H1 (cell line): ENCODE data around the gene TRAF4. TPM values are rescaled to one million over a fixed set of nuclear protein-coding genes. Genes with fewer than 3 reads are reported as not detected.

Experiments used
- CTCF ChIA-PET: fragments of 300-600 bp; sonication (Branson Sonifier 250); formaldehyde crosslinking; loops from one replicate; lab custom pipeline; 2021; ENCODE audit not compliant: partially characterized antibody; lab: Charles Lee
- POLR2A ChIA-PET: fragments of 300-600 bp; sonication (Branson Sonifier 250); formaldehyde crosslinking; loops from one replicate; lab custom pipeline; 2021; ENCODE audit warnings: inconsistent platforms; ENCODE audit not compliant: partially characterized antibody; lab: Charles Lee
- DNase-seq, 2 experiments: peaks; one replicate each; pipeline versions ENCODE4 v3.0.0 to v3.0.0-alpha.2; 2010 to 2022; ENCODE audit warnings: low spot score in 2 of 2, low read depth in 1 of 2, mixed read lengths in 1 of 2
- FAIRE-seq: peaks from 2 replicates; lab custom pipeline; 2011; peaks lifted over from hg19 to GRCh38; lab: Jason Lieb, UNC
- H2AFZ ChIP-seq: 2 replicates; pipeline ENCODE4 v1.8.1; 2012; ENCODE audit warnings: low read length, inconsistent platforms
- H2AK5ac ChIP-seq: 2 replicates; pipeline ENCODE4 v1.6.1; 2013; ENCODE audit warnings: low read depth, low read length
- H2BK120ac ChIP-seq: replicated peaks from 2 replicates; pipeline ENCODE3; 2013; ENCODE audit warnings: low read depth, low read length, inconsistent platforms
- H2BK12ac ChIP-seq: 2 replicates; pipeline ENCODE4 v1.6.1; 2013; ENCODE audit warnings: low read depth, low read length
- H2BK15ac ChIP-seq: 2 replicates; pipeline ENCODE4 v1.6.1; 2013; ENCODE audit warnings: low read length
- H2BK20ac ChIP-seq: 2 replicates; pipeline ENCODE4 v1.6.1; 2013; ENCODE audit warnings: low read length
- H2BK5ac ChIP-seq: 2 replicates; pipeline ENCODE4 v1.6.1; 2013; ENCODE audit warnings: low read depth, low read length
- H3K14ac ChIP-seq: 2 replicates; pipeline ENCODE4 v1.6.1; 2013; ENCODE audit warnings: inconsistent platforms; ENCODE audit not compliant: insufficient read length
- H3K18ac ChIP-seq: 2 replicates; pipeline ENCODE4 v1.6.1; 2013; ENCODE audit warnings: low read length; ENCODE audit errors: extremely low read depth
- H3K23ac ChIP-seq: 2 replicates; pipeline ENCODE4 v1.6.1; 2013; ENCODE audit warnings: inconsistent platforms; ENCODE audit not compliant: insufficient read length
- H3K23me2 ChIP-seq: 2 replicates; pipeline ENCODE4 v1.6.1; 2013; ENCODE audit warnings: low read depth, low read length
- H3K27ac ChIP-seq: 2 replicates; pipeline ENCODE4 v1.6.1; 2011; ENCODE audit warnings: low read depth, low read length, inconsistent platforms
- H3K27me3 ChIP-seq, 4 experiments: replicated peaks in 1 of 4; 1 replicate in 1 of 4; 2 replicates in 3 of 4; pipeline versions ENCODE4 v1.6.1 to v1.8.1; 2011 to 2013; ENCODE audit warnings: low read length in 3 of 4, mild to moderate bottlenecking in 3 of 4, inconsistent platforms in 2 of 4, mixed read lengths in 2 of 4, moderate library complexity in 1 of 4; ENCODE audit not compliant: control insufficient read depth in 3 of 4, insufficient read depth in 3 of 4; ENCODE audit errors: extremely low read depth in 1 of 4
- H3K36me3 ChIP-seq, 4 experiments: 2 replicates each; pipeline versions ENCODE4 v1.6.1 to v1.8.1; 2011 to 2013; ENCODE audit warnings: mild to moderate bottlenecking in 4 of 4, low read length in 3 of 4, moderate library complexity in 2 of 4, control low read depth in 1 of 4, inconsistent platforms in 1 of 4; ENCODE audit not compliant: insufficient read depth in 4 of 4, control insufficient read depth in 2 of 4
- H3K4ac ChIP-seq: replicated peaks from 2 replicates; pipeline ENCODE3; 2013; ENCODE audit warnings: low read length, low read depth, mixed read lengths, inconsistent platforms; ENCODE audit not compliant: insufficient read length
- H3K4me1 ChIP-seq, 4 experiments: replicated peaks in 1 of 4; 1 replicate in 1 of 4; 2 replicates in 3 of 4; pipeline versions ENCODE4 v1.6.1 to v1.8.1; 2011 to 2013; ENCODE audit warnings: low read length in 3 of 4, inconsistent platforms in 2 of 4, mixed read lengths in 1 of 4; ENCODE audit not compliant: insufficient read depth in 4 of 4, control insufficient read depth in 3 of 4
- H3K4me2 ChIP-seq, 2 experiments: 2 replicates each; pipeline versions ENCODE4 v1.6.1 to v1.8.1; 2011 to 2013; ENCODE audit warnings: low read depth in 2 of 2, low read length in 2 of 2, control low read depth in 1 of 2, inconsistent platforms in 1 of 2, mild to moderate bottlenecking in 1 of 2; ENCODE audit not compliant: insufficient read depth in 1 of 2
- H3K4me3 ChIP-seq, 4 experiments: fragments of 200-600, 300-600 bp in 1 of 4; sonication (generic), shearing (Covaris generic), sonication (Bioruptor Twin) in 1 of 4; 2 replicates each; pipeline versions ENCODE4 v1.5.1 to v1.8.1; 2011 to 2016; ENCODE audit warnings: low read length in 4 of 4, low read depth in 3 of 4, control low read depth in 2 of 4, inconsistent platforms in 2 of 4, mild to moderate bottlenecking in 2 of 4, mixed read lengths in 1 of 4, moderate library complexity in 1 of 4; ENCODE audit not compliant: insufficient read depth in 2 of 4; ENCODE audit errors: extremely low read depth in 1 of 4
- H3K56ac ChIP-seq: replicated peaks from 2 replicates; pipeline ENCODE3; 2013; ENCODE audit warnings: low read depth, mild to moderate bottlenecking, mixed read lengths, low read length, inconsistent platforms; ENCODE audit not compliant: insufficient read length
- H3K79me1 ChIP-seq: 2 replicates; pipeline ENCODE4 v1.6.1; 2013; ENCODE audit warnings: low read depth, low read length, control low read depth
- H3K79me2 ChIP-seq, 2 experiments: 2 replicates each; pipeline versions ENCODE4 v1.6.1 to v1.8.1; 2012 to 2013; ENCODE audit warnings: low read length in 2 of 2, mild to moderate bottlenecking in 2 of 2, inconsistent platforms in 1 of 2; ENCODE audit not compliant: insufficient read depth in 2 of 2, control insufficient read depth in 1 of 2
- H3K9ac ChIP-seq, 4 experiments: replicated peaks in 1 of 4; 1 replicate in 1 of 4; 2 replicates in 3 of 4; pipeline versions ENCODE4 v1.6.1 to v1.8.1; 2011 to 2013; ENCODE audit warnings: low read depth in 3 of 4, low read length in 3 of 4, control low read depth in 2 of 4, mild to moderate bottlenecking in 2 of 4, moderate library complexity in 2 of 4, inconsistent platforms in 1 of 4; ENCODE audit errors: extremely low read depth in 1 of 4
- H3K9me3 ChIP-seq, 2 experiments: 2 replicates each; pipeline versions ENCODE4 v1.6.1 to v1.8.1; 2012 to 2013; ENCODE audit warnings: mild to moderate bottlenecking in 2 of 2, moderate library complexity in 2 of 2, control low read depth in 1 of 2, inconsistent platforms in 1 of 2, low read depth in 1 of 2, low read length in 1 of 2, mixed read lengths in 1 of 2; ENCODE audit not compliant: insufficient read depth in 2 of 2
- H4K20me1 ChIP-seq, 2 experiments: replicated peaks in 1 of 2; 2 replicates each; pipeline versions ENCODE3 to v1.8.1; 2011 to 2013; ENCODE audit warnings: inconsistent platforms in 2 of 2, low read length in 2 of 2, mild to moderate bottlenecking in 1 of 2; ENCODE audit not compliant: insufficient read depth in 2 of 2, control insufficient read depth in 1 of 2
- H4K5ac ChIP-seq: 2 replicates; pipeline ENCODE4 v1.6.1; 2013; ENCODE audit warnings: low read length, low read depth, mixed read lengths, inconsistent platforms; ENCODE audit not compliant: insufficient read length
- H4K8ac ChIP-seq: 2 replicates; pipeline ENCODE4 v1.8.0; 2013; ENCODE audit warnings: mild to moderate bottlenecking, moderate library complexity, low read length, inconsistent platforms; ENCODE audit not compliant: insufficient read depth; ENCODE audit errors: extremely low read depth
- H4K91ac ChIP-seq: replicated peaks from 2 replicates; pipeline ENCODE3; 2013; ENCODE audit warnings: low read length, mixed read lengths, inconsistent platforms; ENCODE audit not compliant: insufficient read length
- ASH2L ChIP-seq: fragments of 200-600, 300-600 bp; sonication (generic); IDR thresholded peaks from one replicate; pipeline ENCODE4 v1.7.1; 2017; ENCODE audit warnings: low read length
- JUN ChIP-seq: IDR thresholded peaks from 2 replicates; pipeline ENCODE4 v1.6.1; 2011; ENCODE audit warnings: low read depth, mild to moderate bottlenecking, improper control_type of control experiment, low read length
- MAFK ChIP-seq: IDR thresholded peaks from 2 replicates; pipeline ENCODE4 v1.6.1; 2012; ENCODE audit warnings: low read depth, mild to moderate bottlenecking, improper control_type of control experiment, low read length
- PHF8 ChIP-seq: fragments of 200-600 bp; sonication (generic); conservative IDR thresholded peaks from 2 replicates; pipeline ENCODE4 v1.7.1; 2012; ENCODE audit warnings: low read depth, mild to moderate bottlenecking, inconsistent platforms, low read length, moderate library complexity
- POLR2A ChIP-seq, 2 experiments: IDR thresholded peaks; 1 replicate in 1 of 2; 2 replicates in 1 of 2; pipeline ENCODE4 v1.6.1; 2011; ENCODE audit warnings: low read depth in 2 of 2, low read length in 2 of 2, mild to moderate bottlenecking in 2 of 2; ENCODE audit errors: control extremely low read depth in 1 of 2
- POLR2AphosphoS5 ChIP-seq: IDR thresholded peaks from 2 replicates; pipeline ENCODE4 v1.6.1; 2011; ENCODE audit warnings: low read depth, low read length
- SIN3A ChIP-seq, 2 experiments: IDR thresholded peaks in 1 of 2; conservative IDR thresholded peaks in 1 of 2; 2 replicates each; pipeline ENCODE4 v1.6.1; 2011 to 2012; ENCODE audit warnings: low read length in 2 of 2, improper control_type of control experiment in 1 of 2, low read depth in 1 of 2, mild to moderate bottlenecking in 1 of 2
- SP1 ChIP-seq: IDR thresholded peaks from 2 replicates; pipeline ENCODE4 v1.6.1; 2011; ENCODE audit warnings: low read depth, low read length
- SP2 ChIP-seq: IDR thresholded peaks from 2 replicates; pipeline ENCODE4 v1.6.1; 2012; ENCODE audit warnings: mild to moderate bottlenecking, low read length, inconsistent platforms
- TAF1 ChIP-seq: IDR thresholded peaks from 2 replicates; pipeline ENCODE4 v1.6.1; 2011; ENCODE audit warnings: mild to moderate bottlenecking, low read depth, low read length
- TBP ChIP-seq: IDR thresholded peaks from 2 replicates; pipeline ENCODE4 v1.6.1; 2011; ENCODE audit warnings: low read depth, low read length, improper control_type of control experiment
- TCF12 ChIP-seq: IDR thresholded peaks from 2 replicates; pipeline ENCODE4 v1.6.1; 2011; ENCODE audit warnings: low read depth, mild to moderate bottlenecking, low read length
- YY1 ChIP-seq: IDR thresholded peaks from 2 replicates; pipeline ENCODE4 v1.6.1; 2011; ENCODE audit warnings: low read depth, mild to moderate bottlenecking, low read length
- WGBS, 2 experiments: shearing (Covaris generic) in 1 of 2; methylation state at CpG; one replicate each; pipeline versions ENCODE4 v1.1.6 to v1.1.7; 2013 to 2015; ENCODE audit warnings: low lambda C conversion rate in 2 of 2, mixed read lengths in 2 of 2, inconsistent platforms in 1 of 2, low coverage in 1 of 2, missing lambda C conversion rate in 1 of 2; ENCODE audit not compliant: insufficient replicate concordance in 2 of 2, insufficient coverage in 1 of 2, insufficient read length in 1 of 2; ENCODE audit errors: extremely low coverage in 1 of 2, missing lambda C conversion rate in 1 of 2; 5-methylcytosine and 5-hydroxymethylcytosine counted together
- polyA plus RNA-seq, 7 experiments: library from polyadenylated mRNA; depleted of rRNA in 3 of 7; stranded (reverse) in 5 of 7; unstranded in 2 of 7; fragments of >200 nt in 5 of 7; fragments of 200-250 nt in 2 of 7; gene quantifications; 1 replicate in 5 of 7; 2 replicates in 1 of 7; 4 replicates in 1 of 7; pipeline versions ENCODE4 v1.2.1 to v1.2.3, GENCODE V29; 2011 to 2013; ENCODE audit warnings: missing spikeins in 2 of 7, mixed read lengths in 2 of 7
- total RNA-seq: library from RNA; stranded (reverse); fragmentation: NEBNext Ultra II Directional; extraction: Animal tissue kit (Norgen Biotek cat#: 25700); gene quantifications from 2 replicates; pipeline ENCODE4 v1.2.1, GENCODE V29; 2021

TRAF4 gene
- total and polyA plus RNA-seq, 2 of the 8 experiments (the other 6 are each of a cell fraction or from before 2014, with no cell fraction given): 167 to 170 TPM

- Histone ChIP-seq H3K79me2 (peaks cover 3 to 33% of the 10 kb centered on the region in 2 experiments; a peak in 3 of 4 replicates), H3K4ac (peak overlapping the region; percentile 98), H3K79me1 (peaks cover 16% of the 10 kb centered on the region), H3K4me3 (peak overlapping the region; percentile 37 to 81 (median 58)), H3K18ac (peak overlapping the region; percentile 91), H4K8ac (peak overlapping the region; percentile 81; the same call in 1 of the 2 replicates), H4K20me1 (peaks cover 0 to 11% of the 10 kb centered on the region in 2 experiments), H3K27ac (peak overlapping the region; percentile 70), H3K23ac (no peak overlapping the region), H2AFZ (no peak overlapping the region), H2BK20ac (peak overlapping the region; percentile 21; the same call in 1 of the 2 replicates), H2BK15ac (peak overlapping the region; percentile 99), H3K56ac (peak overlapping the region; percentile 89), H3K4me1 (peaks cover 4 to 15% (median 7%) of the 10 kb centered on the region in 4 experiments; a peak in 6 of 7 replicates), H3K9ac (peak overlapping the region in 3 of 4 experiments; percentile 79 to 85 (median 83); a peak in 6 of 7 replicates), H2BK5ac (peak overlapping the region; percentile 94), H4K91ac (peak overlapping the region; percentile 89), H3K27me3 (no peaks in the 10 kb centered on the region), H3K4me2 (peak overlapping the region; percentile 88 to 100), H3K14ac (no peak overlapping the region), H2BK120ac (peak overlapping the region; percentile 7), H3K9me3 (no peaks in the 10 kb centered on the region), H3K23me2 (peaks cover 16% of the 10 kb centered on the region), H2AK5ac (peak overlapping the region; percentile 54), H3K36me3 (peaks cover 8 to 20% (median 15%) of the 10 kb centered on the region in 4 experiments; a peak in 7 of 8 replicates), H4K5ac (peak overlapping the region; percentile 94), H2BK12ac (peak overlapping the region; percentile 96)
- FAIRE-seq: no peak
- peak in 1 of 2 experiments; percentile 85 for DNase-seq
- POLR2A ChIA-PET: interaction anchor here (0.7 to 10.5 kb wide), 15 partner anchors 10 to 253 kb away, joined by 3 to 258 read pairs (median 10); partner anchors contain the start of genes BLTP2, FLOT2, NEK8 and RPL23A
- CTCF ChIA-PET: interaction anchor here (0.6 to 2.8 kb wide), 4 partner anchors 8 to 54 kb away, joined by 3 to 12 read pairs (median 4); partner anchors contain the start of gene RPL23A
- WGBS, 2 experiments: 18% methylated on average over 20 of the region's 34 CpGs; no CpG with 5 or more reads in 1 of the 2 experiments
- 0 out of 4 replicates have a peak, but pooled peaks of 1 of the 2 experiments have one; percentile 5 for TF ChIP-seq SIN3A (conservative IDR thresholded peaks at IDR 0.05 in 1 of 2, IDR thresholded peaks at IDR 0.05 in 1 of 2; ENCODE audit: low read depth in 1 of 2, low read length in 2 of 2)
- peak; percentile 42; the same call in 1 of the 2 replicates for TF ChIP-seq POLR2AphosphoS5
- peak; percentile 39; the same call in 1 of the 2 replicates for TF ChIP-seq TAF1
- TF ChIP-seq PHF8: peak; percentile 50
- TF ChIP-seq ASH2L: peak; percentile 52
- TF ChIP-seq TBP: peak; percentile 22; the same call in 1 of the 2 replicates
- TF ChIP-seq JUN: no peak
- no peak for TF ChIP-seq TCF12
- peak in 1 of 2 experiments; percentile 26; a peak in 2 of 3 replicates for TF ChIP-seq POLR2A (IDR thresholded peaks at IDR 0.05; ENCODE audit: control extremely low read depth in 1 of 2, low read depth in 2 of 2, low read length in 2 of 2)
- no peak for TF ChIP-seq SP1
- no peak for TF ChIP-seq MAFK
- peak; percentile 75; the same call in 1 of the 2 replicates for TF ChIP-seq YY1
- TF ChIP-seq SP2: no peak
Measured at GRCh38 chr17:28712032-28712704, 31.6 kb upstream of the TRAF4 start.
